ENCODE measurements around the gene CBARP. TPM values are rescaled to one million over a fixed set of nuclear protein-coding genes. Genes with fewer than 3 reads are reported as not detected.

Gene CBARP
- total RNA-seq, 1 experiment from 2014 or later: 13.3 TPM

GRCh38 chr19:1226522-1227303, 11.1 kb downstream of the CBARP start:
- no peak for TF ChIP-seq EZH2 (IDR thresholded peaks at IDR 0.05; ENCODE audit: borderline replicate concordance, low read depth, low read length, poor library complexity, severe bottlenecking)
- TF ChIP-seq CTCF (conservative IDR thresholded peaks at IDR 0.05; ENCODE audit: low read depth, low read length): no peak
- intact Hi-C loops (cut with micrococcal nuclease; ENCODE audit: unreplicated experiment): no loop called here
- no peaks in the 10 kb centered on the region for H3K4me1 ChIP-seq (ENCODE audit: insufficient read depth, low read length, poor library complexity, severe bottlenecking)
- CTCF ChIA-PET: no interaction called here
- no TSS peak for BruUV-seq (replicated peaks)
- no peaks in the 10 kb centered on the region for H3K27me3 ChIP-seq (replicated peaks; ENCODE audit: insufficient read depth, low read depth, low read length, poor library complexity)
- POLR2A ChIA-PET (ENCODE audit: low non-redundant PET): no interaction called here
- DNase-seq (ENCODE audit: low spot score): no peak
- H3K27ac ChIP-seq (ENCODE audit: low read depth, low read length, poor library complexity, severe bottlenecking): no peak overlapping the region
- no peak overlapping the region for H3K4me3 ChIP-seq (ENCODE audit: low read depth, low read length, poor library complexity, severe bottlenecking)
- peaks cover 22% of the 10 kb centered on the region for H3K36me3 ChIP-seq (ENCODE audit: insufficient read depth, low read length, poor library complexity, severe bottlenecking)
- no peaks in the 10 kb centered on the region for H3K9me3 ChIP-seq (ENCODE audit: low read depth, low read length, poor library complexity, severe bottlenecking)

DNA sequence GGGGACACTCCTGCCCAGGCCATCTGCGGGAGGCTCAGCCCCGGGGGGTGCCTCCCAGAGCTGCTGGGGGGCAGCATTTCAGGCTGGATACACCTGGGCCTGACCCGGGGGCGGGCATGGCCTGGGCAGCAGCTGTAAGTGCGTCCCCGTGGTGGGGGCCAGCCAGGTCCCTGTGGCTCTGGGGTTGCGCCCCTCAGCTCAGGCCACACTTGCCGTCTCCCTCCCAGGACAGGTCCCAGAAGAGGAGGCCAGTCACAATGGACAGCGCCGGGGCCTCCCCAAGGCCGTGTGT, 11.6 kb downstream of the CBARP start:
- POLR2A ChIA-PET (ENCODE audit: low non-redundant PET): no interaction called here
- Histone ChIP-seq H3K27ac (ENCODE audit: low read depth, low read length, poor library complexity, severe bottlenecking) (no peak overlapping the region), H3K27me3 (replicated peaks; ENCODE audit: insufficient read depth, low read depth, low read length, poor library complexity) (no peaks in the 10 kb centered on the region), H3K36me3 (ENCODE audit: insufficient read depth, low read length, poor library complexity, severe bottlenecking) (peaks cover 28% of the 10 kb centered on the region), H3K4me3 (ENCODE audit: low read depth, low read length, poor library complexity, severe bottlenecking) (no peak overlapping the region), H3K9me3 (ENCODE audit: low read depth, low read length, poor library complexity, severe bottlenecking) (no peaks in the 10 kb centered on the region), H3K4me1 (ENCODE audit: insufficient read depth, low read length, poor library complexity, severe bottlenecking) (no peaks in the 10 kb centered on the region)
- intact Hi-C loops (cut with micrococcal nuclease; ENCODE audit: unreplicated experiment): no loop called here
- CTCF ChIA-PET: no interaction called here
- BruUV-seq (replicated peaks): no TSS peak
- DNase-seq (ENCODE audit: low spot score): no peak
- TF ChIP-seq CTCF (conservative IDR thresholded peaks at IDR 0.05; ENCODE audit: low read depth, low read length) (no peak), EZH2 (IDR thresholded peaks at IDR 0.05; ENCODE audit: borderline replicate concordance, low read depth, low read length, poor library complexity, severe bottlenecking) (no peak)

DNA sequence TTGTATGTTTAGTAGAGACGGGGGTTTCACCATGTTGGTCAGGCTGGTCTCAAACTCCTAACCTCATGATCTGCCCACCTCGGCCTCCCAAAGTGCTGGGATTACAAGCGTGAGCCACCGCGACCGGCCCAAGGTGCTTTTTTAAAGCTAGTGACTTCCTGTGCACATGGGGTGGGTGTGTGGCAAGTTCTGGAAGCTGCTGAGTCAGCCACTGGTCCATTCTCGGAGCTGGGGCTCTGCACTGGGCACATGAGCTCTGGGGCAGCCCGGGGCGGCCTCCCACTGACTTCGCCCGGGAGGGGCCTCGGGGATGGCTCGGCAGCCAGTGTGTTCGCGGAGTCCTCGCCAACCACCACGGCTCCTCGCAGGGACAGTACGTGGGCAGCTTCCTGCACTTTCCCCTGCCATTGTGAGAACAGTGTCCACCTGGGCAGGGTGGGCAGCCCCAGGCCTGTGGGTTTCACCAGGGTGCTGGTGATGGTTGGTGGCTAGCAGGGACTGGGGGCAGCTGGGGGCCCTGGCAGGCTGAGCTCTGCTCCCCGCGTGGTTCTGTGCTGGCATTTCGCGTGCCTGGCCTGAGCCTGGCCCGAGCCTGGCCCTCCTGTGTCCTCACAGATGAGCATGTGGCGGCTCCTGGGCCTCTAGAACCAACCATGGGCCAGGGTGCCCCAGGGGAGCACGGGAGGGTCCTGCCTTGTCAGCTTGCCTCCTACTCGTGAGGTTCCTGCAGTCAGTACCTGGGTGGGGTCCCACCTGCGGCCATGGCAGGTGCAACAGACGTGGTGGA, 12.2 kb downstream of the CBARP start:
- Histone ChIP-seq H3K36me3 (ENCODE audit: insufficient read depth, low read length, poor library complexity, severe bottlenecking) (peaks cover 33% of the 10 kb centered on the region), H3K4me3 (ENCODE audit: low read depth, low read length, poor library complexity, severe bottlenecking) (no peak overlapping the region), H3K9me3 (ENCODE audit: low read depth, low read length, poor library complexity, severe bottlenecking) (no peaks in the 10 kb centered on the region), H3K27me3 (replicated peaks; ENCODE audit: insufficient read depth, low read depth, low read length, poor library complexity) (no peaks in the 10 kb centered on the region), H3K4me1 (ENCODE audit: insufficient read depth, low read length, poor library complexity, severe bottlenecking) (no peaks in the 10 kb centered on the region), H3K27ac (ENCODE audit: low read depth, low read length, poor library complexity, severe bottlenecking) (no peak overlapping the region)
- ChIA-PET POLR2A (ENCODE audit: low non-redundant PET) (no interaction called here), CTCF (no interaction called here)
- BruUV-seq (replicated peaks): no TSS peak
- intact Hi-C loops (cut with micrococcal nuclease; ENCODE audit: unreplicated experiment): no loop called here
- no peak for DNase-seq (ENCODE audit: low spot score)
- TF ChIP-seq EZH2 (IDR thresholded peaks at IDR 0.05; ENCODE audit: borderline replicate concordance, low read depth, low read length, poor library complexity, severe bottlenecking) (no peak), CTCF (conservative IDR thresholded peaks at IDR 0.05; ENCODE audit: low read depth, low read length) (no peak)
